ENCODE data around the gene CDON.

DNA sequence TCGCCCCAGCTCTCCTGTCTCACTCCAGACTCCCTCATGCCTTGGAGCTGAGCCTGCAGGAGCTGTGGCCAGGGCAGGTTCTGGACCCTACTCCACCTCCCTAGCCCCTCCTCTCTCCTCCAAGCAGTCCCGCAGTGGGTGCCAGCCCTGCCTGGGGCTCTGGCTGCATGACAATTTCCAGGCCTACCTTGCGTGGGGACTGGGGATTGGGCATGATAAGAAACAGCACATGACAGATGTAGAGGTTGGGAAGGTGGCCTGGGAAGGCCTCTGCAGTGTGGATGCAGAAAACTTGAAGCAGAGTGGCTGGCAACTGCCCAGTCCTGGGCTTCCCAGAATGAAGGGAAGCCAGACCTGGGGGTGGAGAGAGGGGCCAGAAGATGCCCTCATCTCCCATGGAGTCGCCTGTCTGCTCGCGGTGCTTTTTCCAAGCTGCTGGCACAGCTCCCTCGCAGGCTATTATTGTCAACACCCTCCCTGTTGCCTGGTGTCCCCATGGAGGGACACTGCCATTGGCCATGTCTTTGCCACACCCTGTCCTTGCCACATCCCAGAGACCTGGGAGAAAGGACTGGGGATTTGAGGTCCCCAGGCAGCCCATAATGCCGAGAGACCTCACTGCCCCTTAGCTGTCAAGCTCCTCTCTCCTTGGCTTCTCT lies 48.9 kb upstream of the CDON start:
- no peak for TF ChIP-seq POLR2A (IDR thresholded peaks at IDR 0.05; ENCODE audit: insufficient read depth in 1 of 2, low read depth in 2 of 2, low read length in 2 of 2)
- no peak for TF ChIP-seq ATF7 (IDR thresholded peaks at IDR 0.05)
- TF ChIP-seq ATF7 (CRISPR knock-in tag; IDR thresholded peaks at IDR 0.05), result no peak
- no peak for TF ChIP-seq ZNF431 (CRISPR knock-in tag; IDR thresholded peaks at IDR 0.05; ENCODE audit: borderline replicate concordance, low read depth)
- no peak for TF ChIP-seq ZNF766 (CRISPR knock-in tag; IDR thresholded peaks at IDR 0.05; ENCODE audit: borderline replicate concordance)
- TF ChIP-seq, protein P1, sequence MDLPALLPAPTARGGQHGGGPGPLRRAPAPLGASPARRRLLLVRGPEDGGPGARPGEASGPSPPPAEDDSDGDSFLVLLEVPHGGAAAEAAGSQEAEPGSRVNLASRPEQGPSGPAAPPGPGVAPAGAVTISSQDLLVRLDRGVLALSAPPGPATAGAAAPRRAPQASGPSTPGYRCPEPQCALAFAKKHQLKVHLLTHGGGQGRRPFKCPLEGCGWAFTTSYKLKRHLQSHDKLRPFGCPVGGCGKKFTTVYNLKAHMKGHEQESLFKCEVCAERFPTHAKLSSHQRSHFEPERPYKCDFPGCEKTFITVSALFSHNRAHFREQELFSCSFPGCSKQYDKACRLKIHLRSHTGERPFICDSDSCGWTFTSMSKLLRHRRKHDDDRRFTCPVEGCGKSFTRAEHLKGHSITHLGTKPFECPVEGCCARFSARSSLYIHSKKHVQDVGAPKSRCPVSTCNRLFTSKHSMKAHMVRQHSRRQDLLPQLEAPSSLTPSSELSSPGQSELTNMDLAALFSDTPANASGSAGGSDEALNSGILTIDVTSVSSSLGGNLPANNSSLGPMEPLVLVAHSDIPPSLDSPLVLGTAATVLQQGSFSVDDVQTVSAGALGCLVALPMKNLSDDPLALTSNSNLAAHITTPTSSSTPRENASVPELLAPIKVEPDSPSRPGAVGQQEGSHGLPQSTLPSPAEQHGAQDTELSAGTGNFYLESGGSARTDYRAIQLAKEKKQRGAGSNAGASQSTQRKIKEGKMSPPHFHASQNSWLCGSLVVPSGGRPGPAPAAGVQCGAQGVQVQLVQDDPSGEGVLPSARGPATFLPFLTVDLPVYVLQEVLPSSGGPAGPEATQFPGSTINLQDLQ (CRISPR knock-in tag; IDR thresholded peaks at IDR 0.05), result no peak
- no peak for TF ChIP-seq BORCS8-MEF2B (CRISPR knock-in tag; IDR thresholded peaks at IDR 0.05)
- no peak for TF ChIP-seq PAX8 (CRISPR knock-in tag; IDR thresholded peaks at IDR 0.05; ENCODE audit: borderline replicate concordance)
- TF ChIP-seq, protein P2, sequence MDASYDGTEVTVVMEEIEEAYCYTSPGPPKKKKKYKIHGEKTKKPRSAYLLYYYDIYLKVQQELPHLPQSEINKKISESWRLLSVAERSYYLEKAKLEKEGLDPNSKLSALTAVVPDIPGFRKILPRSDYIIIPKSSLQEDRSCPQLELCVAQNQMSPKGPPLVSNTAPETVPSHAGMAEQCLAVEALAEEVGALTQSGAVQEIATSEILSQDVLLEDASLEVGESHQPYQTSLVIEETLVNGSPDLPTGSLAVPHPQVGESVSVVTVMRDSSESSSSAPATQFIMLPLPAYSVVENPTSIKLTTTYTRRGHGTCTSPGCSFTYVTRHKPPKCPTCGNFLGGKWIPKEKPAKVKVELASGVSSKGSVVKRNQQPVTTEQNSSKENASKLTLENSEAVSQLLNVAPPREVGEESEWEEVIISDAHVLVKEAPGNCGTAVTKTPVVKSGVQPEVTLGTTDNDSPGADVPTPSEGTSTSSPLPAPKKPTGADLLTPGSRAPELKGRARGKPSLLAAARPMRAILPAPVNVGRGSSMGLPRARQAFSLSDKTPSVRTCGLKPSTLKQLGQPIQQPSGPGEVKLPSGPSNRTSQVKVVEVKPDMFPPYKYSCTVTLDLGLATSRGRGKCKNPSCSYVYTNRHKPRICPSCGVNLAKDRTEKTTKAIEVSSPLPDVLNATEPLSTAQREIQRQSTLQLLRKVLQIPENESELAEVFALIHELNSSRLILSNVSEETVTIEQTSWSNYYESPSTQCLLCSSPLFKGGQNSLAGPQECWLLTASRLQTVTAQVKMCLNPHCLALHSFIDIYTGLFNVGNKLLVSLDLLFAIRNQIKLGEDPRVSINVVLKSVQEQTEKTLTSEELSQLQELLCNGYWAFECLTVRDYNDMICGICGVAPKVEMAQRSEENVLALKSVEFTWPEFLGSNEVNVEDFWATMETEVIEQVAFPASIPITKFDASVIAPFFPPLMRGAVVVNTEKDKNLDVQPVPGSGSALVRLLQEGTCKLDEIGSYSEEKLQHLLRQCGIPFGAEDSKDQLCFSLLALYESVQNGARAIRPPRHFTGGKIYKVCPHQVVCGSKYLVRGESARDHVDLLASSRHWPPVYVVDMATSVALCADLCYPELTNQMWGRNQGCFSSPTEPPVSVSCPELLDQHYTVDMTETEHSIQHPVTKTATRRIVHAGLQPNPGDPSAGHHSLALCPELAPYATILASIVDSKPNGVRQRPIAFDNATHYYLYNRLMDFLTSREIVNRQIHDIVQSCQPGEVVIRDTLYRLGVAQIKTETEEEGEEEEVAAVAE (CRISPR knock-in tag; IDR thresholded peaks at IDR 0.05; ENCODE audit: borderline replicate concordance), result no peak

Data from HepG2 (cell line).